Fibroblast of upper back skin (primary cell): ENCODE data around the gene NOX5.
A peak's percentile ranks its signal among the peaks of the same experiment; 100 is the strongest.

Experiments
- DNase-seq: peaks from one replicate; pipeline ENCODE4 v3.0.0-alpha.2; 2013

Gene NOX5

DNA sequence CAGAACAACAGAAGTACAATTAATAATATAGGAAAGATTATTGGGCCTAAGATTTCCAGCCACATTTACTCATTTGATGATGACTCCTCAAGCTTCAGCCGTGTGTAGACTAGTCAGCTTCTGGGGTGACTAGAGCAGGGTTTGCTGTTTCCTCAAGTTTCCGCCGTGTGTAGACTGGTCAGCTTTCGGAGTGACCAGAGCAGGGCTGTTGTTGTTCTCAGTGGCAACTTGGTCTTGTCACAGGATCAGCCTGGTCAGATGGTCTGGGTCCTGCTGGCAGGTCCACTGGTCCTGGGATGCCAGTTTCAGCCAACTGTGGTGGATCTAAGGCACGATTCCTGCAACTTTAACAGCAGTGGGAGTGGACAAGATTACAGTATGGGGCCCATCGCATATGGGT is 21.8 kb upstream of the NOX5 start:
- no peak for DNase-seq

DNA sequence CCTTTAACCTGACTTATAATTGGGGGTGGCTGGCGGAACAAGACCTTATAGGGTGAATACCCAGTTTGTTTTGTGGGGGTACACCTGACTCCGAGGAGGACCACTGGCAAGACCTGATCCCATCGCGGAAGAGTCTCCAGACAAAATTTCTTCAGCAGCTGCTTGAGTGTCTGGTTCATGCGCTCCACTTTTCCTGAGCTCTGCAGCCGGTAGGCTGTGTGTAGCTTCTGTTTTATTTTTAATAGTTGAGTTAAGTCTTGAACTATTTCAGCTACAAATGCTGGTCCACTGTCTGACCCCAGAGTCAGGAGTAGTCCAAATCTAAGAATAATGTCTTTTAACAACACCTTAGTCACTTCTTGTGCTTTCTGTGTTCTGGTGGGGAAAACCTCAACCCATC is 21.2 kb upstream of the NOX5 start:
- no peak for DNase-seq

DNA sequence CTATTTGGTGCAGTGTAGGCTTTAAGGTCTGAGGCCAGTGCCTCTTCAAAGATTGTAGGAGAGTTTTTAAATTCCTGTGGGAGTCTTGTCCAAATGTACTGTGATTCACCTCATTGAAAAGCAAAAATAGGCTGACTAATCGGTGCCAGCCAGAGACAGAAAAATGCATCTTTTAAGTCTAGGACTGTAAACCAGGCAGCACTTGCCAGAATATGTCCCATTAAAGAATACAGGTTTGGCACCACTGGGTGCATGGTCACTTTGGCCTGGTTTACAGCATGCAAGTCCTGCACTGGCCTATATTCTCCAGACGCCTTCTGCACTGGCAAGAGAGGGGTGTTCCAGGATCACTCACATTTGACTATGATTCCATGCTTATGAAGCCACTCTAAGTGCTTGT is 20.3 kb upstream of the NOX5 start:
- peak; percentile 58 for DNase-seq

DNA sequence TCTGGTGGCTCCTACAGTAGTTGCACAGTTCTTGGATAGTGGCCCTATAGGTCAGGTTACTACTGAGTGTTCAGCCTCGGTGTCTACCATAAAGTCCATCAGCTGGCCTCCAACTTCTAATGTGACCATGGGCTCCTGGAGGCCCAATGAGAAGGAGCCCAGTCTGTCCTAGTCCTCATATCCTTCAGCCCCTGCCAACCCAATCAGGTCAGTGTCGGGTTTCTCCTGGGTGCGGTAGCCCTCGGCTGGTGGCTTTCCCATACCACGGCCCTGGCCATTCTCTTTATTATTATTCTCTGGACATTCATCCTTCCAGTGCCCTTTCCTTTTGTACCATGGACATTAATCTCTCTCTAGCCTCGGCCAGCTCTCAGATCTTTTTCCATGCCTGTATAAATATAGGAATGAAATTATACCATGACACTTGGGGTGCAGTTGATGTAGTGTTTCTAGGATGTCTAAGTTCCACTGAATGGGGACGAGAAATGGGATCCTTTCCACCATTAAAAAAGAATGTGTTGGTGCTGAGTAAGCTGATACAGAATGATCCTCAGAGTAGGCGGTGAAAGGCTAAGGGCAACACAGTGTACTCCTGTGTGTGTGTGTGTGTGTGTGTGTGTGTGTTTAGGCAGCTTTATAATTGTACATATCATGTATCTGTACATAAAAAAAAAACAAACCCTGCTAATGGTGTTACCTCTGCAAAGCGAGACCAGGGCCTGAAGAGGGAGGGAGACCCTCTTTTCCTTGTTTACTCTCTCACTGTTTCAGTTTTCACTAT is 19.3 kb upstream of the NOX5 start:
- DNase-seq, result no peak

DNA sequence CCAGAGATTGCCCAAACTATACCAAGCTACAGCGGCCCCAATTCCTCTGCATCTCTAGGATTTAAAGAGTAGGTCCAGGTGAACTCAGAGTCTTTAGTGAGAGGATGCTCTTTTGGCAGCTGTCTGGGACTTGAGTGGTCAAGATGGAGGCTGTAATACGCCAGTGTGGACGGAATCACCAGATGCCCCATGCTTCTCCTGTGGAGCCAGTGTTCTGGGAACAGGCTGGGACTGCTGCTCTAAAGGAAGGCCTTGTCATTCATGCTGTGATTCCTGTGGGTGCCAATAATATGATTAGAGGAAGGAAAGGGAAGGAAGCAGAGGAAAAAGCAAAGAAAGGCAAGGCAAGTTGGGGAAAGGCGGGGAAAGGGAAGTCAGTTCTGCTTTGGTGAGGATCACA is 17.4 kb upstream of the NOX5 start:
- no peak for DNase-seq

DNA sequence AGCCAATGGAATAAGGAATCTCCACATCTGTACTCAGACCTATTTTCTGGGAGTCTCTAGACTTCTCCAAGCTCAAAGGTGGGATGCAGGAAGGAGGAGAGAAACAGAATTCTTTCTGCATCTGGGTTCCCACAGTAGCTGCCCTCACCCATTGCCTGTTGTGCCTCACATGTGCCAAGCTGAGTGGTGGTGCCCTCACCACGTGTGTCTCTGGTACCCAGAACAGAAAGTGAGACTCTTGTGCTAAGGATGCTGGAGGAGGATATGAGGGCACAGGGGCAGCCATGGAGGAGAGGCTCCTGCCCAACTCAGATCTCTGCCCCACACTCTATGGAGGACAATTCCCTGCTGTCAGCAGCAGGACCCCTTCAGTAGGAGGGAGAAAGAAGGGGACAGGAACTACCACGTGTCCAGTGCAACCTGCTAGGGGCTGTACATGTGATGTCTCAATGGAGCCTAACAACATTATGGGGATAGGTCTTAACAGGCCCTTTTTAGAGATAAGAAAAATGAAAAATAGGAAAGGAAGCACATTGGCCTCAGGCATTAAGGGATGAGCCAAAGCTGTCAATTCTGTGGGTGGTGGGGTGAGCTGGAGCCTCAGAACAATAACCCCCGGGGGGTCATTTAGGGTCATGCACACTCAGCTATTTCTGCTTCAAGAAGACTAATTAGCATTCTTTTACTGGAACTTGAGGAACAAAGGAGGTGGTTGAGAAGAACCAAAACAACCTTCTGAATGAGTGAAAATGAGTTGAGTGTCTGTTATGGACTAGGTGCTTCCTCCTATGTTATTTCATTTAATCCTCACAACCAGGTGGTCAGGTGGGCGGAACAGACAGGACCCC is 16.3 kb upstream of the NOX5 start:
- no peak for DNase-seq

DNA sequence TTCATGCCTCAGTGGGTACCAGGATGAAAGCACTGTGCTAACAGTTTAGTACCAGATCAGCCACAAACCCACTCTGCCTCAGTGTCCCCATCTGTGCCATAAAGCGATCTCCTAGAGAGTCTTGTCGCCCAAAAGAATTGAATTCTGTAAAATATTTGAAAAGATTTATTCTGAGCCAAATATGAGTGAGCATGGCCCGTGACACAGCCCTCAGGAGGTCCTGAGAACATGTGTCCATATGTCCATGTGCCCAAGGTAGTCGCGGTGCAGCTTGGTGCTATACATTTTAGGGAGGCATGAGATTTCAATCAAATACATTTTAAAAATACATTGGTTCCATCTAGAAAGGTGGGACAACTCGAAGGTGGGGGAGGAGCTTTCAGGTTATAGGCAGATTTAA is 15.4 kb upstream of the NOX5 start:
- no peak for DNase-seq

DNA sequence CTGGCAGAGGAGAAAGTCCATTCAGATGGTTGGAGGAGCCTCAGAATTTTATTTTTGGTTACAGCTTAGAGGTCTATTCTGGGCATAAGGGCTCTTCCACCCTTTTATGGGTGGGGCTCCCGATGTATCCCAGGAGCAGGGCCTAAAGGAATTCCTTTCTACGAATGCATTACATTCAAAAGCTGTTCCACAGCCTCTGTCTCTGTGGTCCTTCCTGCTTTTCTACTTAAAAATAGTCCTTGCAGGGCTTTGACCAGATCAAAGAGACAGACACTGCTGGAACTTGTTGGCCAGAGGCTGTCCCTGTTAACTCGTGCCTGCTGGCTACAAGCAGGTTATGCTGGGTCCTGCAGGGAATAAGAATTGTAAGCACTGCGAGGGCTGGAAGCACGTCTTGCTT is 14.4 kb upstream of the NOX5 start:
- DNase-seq, result no peak

DNA sequence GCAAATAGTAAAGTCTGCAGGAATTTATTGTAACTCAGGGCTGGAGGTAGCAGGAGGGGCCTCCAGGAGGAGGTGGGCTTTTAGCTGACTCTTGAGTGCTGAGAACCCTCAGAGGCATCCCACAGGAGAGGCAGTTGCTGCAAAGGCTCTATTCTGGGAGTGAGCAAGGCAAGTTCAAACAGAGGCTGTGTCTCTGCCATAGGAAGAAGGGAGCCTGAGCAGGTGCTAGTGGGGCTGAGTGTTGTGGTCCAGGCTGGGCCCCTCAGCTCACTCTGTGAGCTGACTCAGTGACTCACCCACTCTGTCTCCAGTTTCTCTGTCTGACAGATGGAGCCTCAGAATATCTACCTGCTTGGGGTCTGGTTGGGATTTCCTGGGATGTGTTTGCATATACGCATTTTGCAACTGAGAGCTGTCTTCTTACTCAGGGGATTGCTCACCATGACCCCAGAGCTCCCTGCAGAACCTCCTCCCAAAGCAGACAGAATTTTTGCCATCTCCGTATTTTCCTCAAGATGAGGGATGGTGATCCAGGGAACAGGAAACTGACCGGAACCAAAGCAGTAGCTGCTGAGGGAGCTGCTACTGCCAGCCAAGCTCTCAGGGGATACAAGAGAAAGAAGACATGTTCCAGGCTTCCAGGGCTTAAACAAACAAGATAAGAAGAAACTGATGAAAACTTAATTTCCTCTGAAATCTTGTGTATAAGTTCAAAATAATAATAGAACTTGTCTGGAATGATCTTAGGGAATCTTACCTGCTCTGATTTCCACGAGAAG is 13.6 kb upstream of the NOX5 start:
- DNase-seq, result no peak

DNA sequence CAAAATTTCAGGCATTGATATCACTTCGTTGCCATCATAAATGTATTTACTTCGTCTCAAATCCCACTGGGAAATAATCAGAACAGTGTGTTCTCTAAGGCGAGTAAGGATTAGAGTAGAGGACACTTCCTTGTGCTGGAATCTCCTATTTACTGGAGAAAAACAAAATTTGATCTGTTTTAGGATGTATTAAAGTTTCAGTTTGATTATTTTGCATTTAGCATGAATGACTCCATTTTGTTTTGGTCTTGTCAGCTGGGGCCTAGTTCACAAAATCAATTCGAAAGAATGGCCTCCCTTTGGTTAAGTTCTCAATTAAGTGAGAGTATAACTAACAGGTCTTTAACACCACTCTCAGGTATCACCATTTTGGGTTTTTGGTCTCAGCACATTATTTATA is 11.7 kb upstream of the NOX5 start:
- no peak for DNase-seq

DNA sequence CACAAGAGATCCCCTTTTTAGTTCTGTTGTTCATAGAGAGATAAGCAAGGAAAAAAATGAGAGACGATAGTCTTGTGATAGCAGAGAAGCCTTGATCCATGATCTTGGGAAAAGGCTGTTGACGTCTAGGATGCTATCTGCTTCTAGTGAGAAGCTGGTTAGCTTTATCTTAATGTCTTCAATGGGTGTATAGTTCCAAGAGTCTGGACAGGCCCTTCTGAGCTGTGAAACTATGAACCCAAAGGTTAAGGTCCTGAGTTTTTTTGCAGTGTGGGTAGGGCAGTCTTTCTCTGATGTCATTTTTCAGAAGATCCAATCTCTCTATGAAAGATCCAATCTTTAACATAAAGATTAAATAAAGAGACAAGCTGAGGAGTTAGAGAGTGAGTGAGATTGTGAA is 10.5 kb upstream of the NOX5 start:
- no peak for DNase-seq

DNA sequence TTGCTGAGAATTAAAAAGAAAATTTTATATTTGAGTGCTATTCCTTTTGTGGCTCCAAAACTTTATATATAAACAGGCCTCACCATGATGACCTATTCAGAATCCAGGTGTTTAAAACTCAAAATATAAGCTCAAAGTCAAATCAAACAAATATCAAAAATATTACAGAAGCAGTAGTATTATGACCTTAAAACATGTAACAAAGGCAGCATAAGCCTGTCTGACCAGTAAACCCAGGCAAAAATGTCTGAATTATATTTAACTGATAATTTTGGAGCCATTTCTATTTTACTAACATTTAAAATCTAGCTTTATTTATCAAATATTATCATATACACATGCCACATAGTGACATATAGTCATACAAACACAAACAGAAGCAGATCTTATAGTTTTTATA is 6.4 kb upstream of the NOX5 start:
- no peak for DNase-seq

DNA sequence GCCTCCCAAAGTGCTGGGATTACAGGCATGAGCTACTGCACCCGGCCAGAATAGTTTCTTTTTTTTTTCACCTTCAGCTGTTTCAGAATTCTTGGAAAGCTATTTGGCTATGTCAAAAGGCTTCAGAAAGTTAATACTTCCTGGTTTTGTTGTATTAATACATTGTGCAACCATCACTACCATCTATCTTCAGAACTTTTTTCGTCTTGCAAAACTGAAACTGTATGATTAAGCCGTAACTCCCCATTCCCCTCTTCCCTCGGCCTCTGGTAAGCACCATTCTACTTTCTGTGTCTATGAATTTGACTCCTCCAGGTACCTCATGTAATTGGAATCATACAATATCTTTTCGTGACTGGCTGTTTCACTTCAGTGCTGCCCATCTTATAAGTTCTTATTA is 5.2 kb upstream of the NOX5 start:
- no peak for DNase-seq

DNA sequence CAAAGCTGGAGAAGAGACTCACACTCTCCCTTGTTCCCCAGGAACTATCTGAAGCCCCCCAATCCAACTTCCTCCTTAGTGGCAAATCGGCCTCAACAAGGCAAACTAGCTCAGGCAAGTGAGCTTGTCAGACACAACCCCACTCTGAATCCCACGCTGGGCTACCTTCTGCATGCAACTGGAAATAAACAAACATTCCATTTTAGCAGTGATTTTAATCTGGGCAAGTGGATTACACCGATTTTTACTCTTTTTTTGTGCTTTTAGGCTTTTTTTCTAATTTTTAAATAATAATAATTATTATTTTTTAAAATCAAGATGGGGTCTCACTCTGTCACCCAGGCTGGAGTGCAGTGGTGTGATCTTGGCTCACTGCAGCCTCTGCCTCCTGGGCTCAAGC is 2.9 kb upstream of the NOX5 start:
- DNase-seq, result no peak

DNA sequence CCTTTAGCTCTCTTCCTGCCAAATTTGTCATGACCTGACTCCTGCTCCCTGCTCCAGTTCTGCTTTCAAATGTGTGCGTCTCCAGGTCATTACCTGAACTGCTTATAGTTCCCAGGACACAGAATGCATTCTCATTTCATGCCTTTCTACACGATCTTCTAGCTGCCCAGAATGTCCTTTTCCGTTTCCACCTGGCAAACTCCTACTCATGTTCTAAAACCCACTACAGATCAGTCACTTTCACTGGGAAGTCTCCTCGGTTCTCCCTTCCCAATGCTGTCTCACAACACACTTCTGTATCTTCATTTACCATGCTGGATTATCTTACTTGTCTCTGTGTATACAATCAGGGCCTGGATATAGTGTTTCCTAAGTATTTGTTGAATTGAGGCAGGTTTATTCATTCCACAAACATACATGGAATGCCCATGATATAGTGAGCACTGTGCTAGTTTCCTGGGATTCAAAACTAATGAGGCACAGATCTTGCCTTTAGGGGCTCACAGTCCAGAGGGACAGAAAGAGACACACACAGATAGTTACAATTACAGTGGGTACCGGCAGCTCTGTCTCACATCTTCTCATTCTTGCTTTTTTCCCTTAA is 1.6 kb upstream of the NOX5 start:
- DNase-seq, result no peak

DNA sequence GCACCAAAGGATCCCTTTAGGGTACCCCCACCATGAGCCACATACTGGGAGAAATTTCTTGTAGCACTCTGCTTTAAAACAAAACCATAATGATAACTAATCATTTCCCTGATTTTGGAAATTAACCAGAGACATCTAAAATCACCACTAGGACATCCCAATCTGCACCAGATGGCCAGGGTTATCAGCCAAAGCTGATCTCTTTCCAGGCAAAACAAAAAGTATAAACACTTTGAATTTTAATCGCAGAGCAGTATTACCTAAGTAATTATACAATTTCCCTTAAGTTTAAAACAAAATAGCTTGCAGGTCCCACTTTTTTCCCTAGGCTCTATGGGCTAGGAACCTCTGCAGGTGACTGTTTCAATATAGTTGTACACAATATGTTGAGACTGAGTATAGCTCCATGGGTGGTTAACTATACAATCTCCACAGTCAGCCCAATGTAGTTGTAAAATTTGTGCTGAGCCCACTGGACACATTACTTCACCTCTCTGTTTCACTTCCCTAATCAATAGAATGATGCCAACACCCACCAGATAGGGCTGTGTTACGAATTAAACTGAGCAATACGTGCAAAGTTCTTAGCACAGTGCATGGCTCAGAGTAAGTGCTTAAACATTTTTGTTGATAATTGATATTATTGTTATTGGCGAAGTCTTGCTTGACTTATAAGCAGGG is 629 bp upstream of the NOX5 start:
- DNase-seq, result no peak

DNA sequence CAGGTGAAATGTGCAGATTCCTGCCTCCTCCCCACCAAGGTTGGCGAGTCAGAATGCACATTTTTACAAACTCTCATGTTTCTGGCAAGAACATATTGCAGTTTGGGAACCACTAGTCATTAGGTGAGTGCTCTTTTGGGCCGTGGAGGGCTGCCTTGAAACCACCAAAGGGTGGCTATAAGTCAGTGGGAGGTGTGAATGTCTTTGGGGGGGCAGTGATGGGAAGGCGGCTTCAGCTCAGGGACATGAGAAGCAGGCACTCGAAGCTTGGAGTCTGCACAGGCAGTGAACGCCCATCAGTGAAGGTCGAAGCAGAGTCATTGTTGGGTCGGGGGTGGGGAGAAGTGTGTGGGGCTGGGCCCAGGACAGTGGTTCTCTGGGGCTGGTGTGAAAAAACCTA is 1.1 kb downstream of the NOX5 start:
- DNase-seq, result no peak

DNA sequence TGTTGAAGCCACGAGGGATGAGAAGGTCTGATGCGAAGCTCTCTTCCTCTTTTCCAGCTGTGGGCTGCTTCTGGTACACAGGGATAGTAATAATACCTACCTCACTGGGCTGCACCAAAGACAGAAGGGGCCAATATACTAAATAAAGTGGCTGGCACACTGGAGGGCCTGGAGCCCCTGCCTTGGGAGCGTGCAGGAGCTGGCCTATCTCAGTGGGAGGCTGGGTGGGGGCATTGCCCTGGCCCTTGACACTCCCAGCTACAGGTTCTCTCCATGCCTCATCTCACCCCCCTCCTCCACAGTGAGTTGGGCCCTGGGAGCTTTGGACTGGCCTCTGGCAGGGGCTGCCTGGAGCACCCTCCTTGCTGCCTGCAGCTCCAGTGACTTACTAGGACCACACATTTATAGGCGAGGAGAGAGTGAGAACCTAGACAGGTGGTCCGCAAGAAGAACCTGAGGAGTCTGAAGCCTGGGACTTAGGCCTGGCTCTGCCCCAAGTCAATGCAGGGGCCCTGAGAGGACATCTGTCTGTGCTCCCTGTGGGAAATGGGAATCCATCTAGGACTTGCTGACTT is 1.6 kb downstream of the NOX5 start:
- DNase-seq, result no peak

DNA sequence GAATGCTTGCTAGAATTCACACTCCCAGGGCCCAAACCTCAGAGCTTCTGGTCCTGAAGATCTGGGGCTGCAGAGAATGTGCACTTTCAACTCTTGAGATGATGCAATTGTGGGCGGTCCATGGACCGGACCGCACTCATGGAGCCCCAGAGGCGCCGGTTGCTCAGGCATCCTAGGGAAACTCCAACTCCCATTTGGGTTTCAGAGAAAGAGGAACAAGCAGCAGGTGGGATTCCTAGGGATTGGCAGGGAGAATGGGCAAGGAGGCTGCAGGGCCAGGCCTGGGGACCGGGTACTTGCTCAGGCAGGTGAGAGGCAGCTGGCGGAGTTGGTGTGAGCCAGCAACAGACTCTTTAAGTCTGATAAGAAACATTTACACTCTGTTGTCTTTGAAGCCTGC is 3.5 kb downstream of the NOX5 start:
- no peak for DNase-seq

DNA sequence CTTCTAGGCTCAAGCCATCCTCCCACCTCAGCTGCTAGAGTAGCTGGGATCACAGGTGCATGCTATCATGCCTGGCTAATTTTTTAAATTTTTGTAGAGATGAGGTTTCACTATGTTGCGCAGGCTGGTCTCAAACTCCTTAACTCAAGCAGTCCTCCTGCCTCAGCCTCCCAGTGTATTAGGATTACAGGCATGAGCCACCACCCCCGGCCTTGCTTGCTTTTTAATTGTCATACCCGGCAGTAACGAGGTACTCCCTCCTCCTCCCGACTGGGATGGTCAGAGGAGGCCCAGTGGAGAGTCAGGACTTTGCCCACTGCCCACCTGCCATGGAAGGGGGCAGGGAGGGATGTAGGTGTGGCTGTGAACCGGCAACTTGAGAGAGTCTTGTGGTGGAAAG is 4.5 kb downstream of the NOX5 start:
- no peak for DNase-seq

DNA sequence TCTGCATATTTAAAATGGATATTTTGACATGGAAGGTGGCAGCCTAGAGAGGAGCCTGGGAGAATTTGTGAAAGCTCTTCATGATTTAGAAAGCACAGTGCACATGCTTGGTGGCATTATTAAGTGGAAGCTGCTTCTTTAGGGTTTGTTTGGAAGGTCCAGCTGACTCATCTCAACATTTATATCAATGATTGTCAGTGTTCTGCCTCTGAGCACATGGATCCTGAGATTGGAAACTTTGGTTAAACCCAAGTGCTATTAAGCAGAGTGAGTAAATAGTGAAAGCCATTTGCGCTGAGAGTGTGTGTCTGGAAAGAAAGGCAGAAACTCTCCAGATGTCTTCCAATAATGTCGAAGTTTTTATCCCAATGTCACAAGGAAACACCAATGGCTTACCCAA is 7.4 kb downstream of the NOX5 start:
- DNase-seq, result no peak

DNA sequence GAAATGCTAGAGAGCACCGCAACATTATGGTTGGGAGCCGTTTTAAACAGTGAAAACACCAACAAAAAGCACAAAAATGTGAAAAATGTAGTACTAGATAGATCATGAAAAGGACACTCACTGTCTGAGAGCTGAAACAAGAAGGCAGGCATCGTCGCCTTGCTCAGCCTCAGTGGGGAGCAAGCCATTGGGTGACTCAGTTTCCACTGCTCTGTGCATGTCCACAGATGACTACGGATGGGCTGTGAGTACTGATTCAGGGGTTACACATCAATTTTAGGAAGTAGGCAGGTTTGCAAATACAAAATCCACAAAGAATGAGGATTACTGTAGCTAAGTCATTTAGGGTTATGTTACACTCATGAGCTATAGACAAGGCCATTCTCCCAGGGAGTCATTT is 10.8 kb downstream of the NOX5 start:
- no peak for DNase-seq
